GM23338 (cell line): ENCODE results near the gene SOCS2.

Experiments used
- CREB1 ChIP-seq: fragments of 250-450 bp; sonication (Bioruptor Pico); IDR thresholded peaks from 2 replicates; pipeline ENCODE4 v1.5.0; 2020; ENCODE audit warnings: low read depth, mild to moderate bottlenecking, moderate library complexity
- EZH2 ChIP-seq: fragments of 200-600 bp; sonication (generic); IDR thresholded peaks from one replicate; pipeline ENCODE4 v1.8.0; 2017; ENCODE audit warnings: antibody characterized with exemption, mild to moderate bottlenecking, low read depth; ENCODE audit not compliant: unreplicated experiment
- EZH2phosphoT487 ChIP-seq: fragments of 200-600 bp; sonication (generic); IDR thresholded peaks from one replicate; pipeline ENCODE4 v1.8.1; 2018; ENCODE audit warnings: antibody characterized with exemption; ENCODE audit not compliant: unreplicated experiment
- JUNB ChIP-seq: IDR thresholded peaks from one replicate; pipeline ENCODE4 v1.6.1; 2016; ENCODE audit warnings: antibody characterized with exemption; ENCODE audit not compliant: unreplicated experiment
- POLR2AphosphoS5 ChIP-seq: IDR thresholded peaks from 2 replicates; pipeline ENCODE4 v1.6.1; 2016; ENCODE audit warnings: antibody characterized with exemption, low read depth
- STAT1 ChIP-seq: IDR thresholded peaks from one replicate; pipeline ENCODE4 v1.6.1; 2016; ENCODE audit warnings: antibody characterized with exemption; ENCODE audit not compliant: unreplicated experiment
- TF ChIP-seq, protein P1 (sequence below), 2 experiments: fragments of 200-600 bp in 1 of 2; sonication (generic) in 1 of 2; conservative IDR thresholded peaks; 2 replicates each; pipeline versions ENCODE4 v1.5.1 to v1.6.1; 2016 to 2017; ENCODE audit warnings: antibody characterized with exemption in 2 of 2, low read depth in 2 of 2, mild to moderate bottlenecking in 2 of 2, moderate library complexity in 1 of 2
- TF ChIP-seq, protein P2 (sequence below): IDR thresholded peaks from one replicate; pipeline ENCODE4 v1.6.1; 2018; ENCODE audit warnings: antibody characterized with exemption; ENCODE audit not compliant: unreplicated experiment

DNA sequence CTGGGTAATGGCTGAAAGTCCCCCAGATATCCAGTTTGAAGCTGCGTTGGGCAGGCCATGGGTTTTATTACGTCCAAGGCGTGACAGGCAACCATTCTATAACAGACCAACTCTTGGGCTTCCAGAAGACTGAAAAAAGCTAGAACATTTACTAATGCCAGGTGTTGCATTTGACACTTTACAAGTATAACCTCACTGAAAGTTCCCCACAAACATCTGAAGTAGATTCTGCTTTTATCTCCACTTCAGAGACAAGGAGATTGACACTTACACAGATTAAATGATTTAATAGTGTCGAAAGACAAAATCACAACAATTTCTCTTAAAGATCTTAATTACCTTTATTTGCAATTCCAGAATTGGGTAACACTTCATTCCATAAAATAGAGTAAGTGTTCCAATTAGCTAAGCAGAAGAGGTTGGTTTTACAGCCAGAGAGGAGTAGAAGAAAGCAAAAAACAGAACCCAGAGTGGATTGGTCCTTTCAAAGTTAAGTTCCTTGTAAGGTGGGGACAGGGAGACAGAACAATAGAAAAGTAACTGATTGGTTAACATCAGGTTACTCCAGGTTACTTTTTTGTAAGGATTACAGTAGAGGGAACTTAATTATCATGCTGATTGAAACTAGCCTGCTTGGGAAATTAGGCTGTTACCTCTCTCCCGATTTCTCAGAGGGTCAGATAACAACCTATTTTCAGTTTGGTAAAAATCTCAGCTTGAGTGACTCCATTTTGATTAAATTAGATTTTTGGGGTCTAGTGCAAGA is 11.3 kb downstream of the SOCS2 start:
- TF ChIP-seq EZH2 (no peak), JUNB (no peak), EZH2phosphoT487 (no peak), CREB1 (CRISPR knock-in tag) (no peak), POLR2AphosphoS5 (no peak), STAT1 (no peak)
- TF ChIP-seq, protein P1, sequence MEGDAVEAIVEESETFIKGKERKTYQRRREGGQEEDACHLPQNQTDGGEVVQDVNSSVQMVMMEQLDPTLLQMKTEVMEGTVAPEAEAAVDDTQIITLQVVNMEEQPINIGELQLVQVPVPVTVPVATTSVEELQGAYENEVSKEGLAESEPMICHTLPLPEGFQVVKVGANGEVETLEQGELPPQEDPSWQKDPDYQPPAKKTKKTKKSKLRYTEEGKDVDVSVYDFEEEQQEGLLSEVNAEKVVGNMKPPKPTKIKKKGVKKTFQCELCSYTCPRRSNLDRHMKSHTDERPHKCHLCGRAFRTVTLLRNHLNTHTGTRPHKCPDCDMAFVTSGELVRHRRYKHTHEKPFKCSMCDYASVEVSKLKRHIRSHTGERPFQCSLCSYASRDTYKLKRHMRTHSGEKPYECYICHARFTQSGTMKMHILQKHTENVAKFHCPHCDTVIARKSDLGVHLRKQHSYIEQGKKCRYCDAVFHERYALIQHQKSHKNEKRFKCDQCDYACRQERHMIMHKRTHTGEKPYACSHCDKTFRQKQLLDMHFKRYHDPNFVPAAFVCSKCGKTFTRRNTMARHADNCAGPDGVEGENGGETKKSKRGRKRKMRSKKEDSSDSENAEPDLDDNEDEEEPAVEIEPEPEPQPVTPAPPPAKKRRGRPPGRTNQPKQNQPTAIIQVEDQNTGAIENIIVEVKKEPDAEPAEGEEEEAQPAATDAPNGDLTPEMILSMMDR (conservative IDR thresholded peaks at IDR 0.05; ENCODE audit: low read depth in 2 of 2), result no peak
- TF ChIP-seq, protein P2, sequence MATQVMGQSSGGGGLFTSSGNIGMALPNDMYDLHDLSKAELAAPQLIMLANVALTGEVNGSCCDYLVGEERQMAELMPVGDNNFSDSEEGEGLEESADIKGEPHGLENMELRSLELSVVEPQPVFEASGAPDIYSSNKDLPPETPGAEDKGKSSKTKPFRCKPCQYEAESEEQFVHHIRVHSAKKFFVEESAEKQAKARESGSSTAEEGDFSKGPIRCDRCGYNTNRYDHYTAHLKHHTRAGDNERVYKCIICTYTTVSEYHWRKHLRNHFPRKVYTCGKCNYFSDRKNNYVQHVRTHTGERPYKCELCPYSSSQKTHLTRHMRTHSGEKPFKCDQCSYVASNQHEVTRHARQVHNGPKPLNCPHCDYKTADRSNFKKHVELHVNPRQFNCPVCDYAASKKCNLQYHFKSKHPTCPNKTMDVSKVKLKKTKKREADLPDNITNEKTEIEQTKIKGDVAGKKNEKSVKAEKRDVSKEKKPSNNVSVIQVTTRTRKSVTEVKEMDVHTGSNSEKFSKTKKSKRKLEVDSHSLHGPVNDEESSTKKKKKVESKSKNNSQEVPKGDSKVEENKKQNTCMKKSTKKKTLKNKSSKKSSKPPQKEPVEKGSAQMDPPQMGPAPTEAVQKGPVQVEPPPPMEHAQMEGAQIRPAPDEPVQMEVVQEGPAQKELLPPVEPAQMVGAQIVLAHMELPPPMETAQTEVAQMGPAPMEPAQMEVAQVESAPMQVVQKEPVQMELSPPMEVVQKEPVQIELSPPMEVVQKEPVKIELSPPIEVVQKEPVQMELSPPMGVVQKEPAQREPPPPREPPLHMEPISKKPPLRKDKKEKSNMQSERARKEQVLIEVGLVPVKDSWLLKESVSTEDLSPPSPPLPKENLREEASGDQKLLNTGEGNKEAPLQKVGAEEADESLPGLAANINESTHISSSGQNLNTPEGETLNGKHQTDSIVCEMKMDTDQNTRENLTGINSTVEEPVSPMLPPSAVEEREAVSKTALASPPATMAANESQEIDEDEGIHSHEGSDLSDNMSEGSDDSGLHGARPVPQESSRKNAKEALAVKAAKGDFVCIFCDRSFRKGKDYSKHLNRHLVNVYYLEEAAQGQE, result no peak
